Progenitor cell of endocrine pancreas (in vitro differentiated cells): ENCODE measurements around the gene AKT3. TPM values are rescaled to one million over a fixed set of nuclear protein-coding genes. Genes with fewer than 3 reads are reported as not detected.

Experiments
- DNase-seq: peaks from one replicate; pipeline ENCODE4 v3.0.0; 2021; ENCODE audit warnings: low spot score; ENCODE audit not compliant: unreplicated experiment
- H3K27ac Mint-ChIP-seq: 2 replicates; pipeline ENCODE4 v1.8.0; 2021; ENCODE audit warnings: mild to moderate bottlenecking, moderate library complexity, mixed read lengths
- H3K27me3 Mint-ChIP-seq: 2 replicates; pipeline ENCODE4 v1.8.0; 2021; ENCODE audit warnings: mixed read lengths
- H3K36me3 Mint-ChIP-seq: 2 replicates; pipeline ENCODE4 v1.8.0; 2022; ENCODE audit warnings: mixed read lengths; ENCODE audit not compliant: insufficient read depth
- H3K4me1 Mint-ChIP-seq: 2 replicates; pipeline ENCODE4 v1.8.0; 2021; ENCODE audit warnings: low read depth, mixed read lengths
- H3K4me3 Mint-ChIP-seq: 2 replicates; pipeline ENCODE4 v1.8.0; 2021; ENCODE audit warnings: low read depth, mild to moderate bottlenecking, moderate library complexity, mixed read lengths
- H3K9me3 Mint-ChIP-seq: 2 replicates; pipeline ENCODE4 v1.8.0; 2021; ENCODE audit warnings: low read depth, mixed read lengths
- CTCF ChIP-seq: fragments of 200-600 bp; sonication (generic); IDR thresholded peaks from one replicate; pipeline ENCODE4 v1.5.0; 2021; ENCODE audit warnings: antibody characterized with exemption, mild to moderate bottlenecking; ENCODE audit not compliant: unreplicated experiment
- total RNA-seq: library from RNA; stranded (reverse); gene quantifications from 2 replicates; pipeline ENCODE4 v1.2.1, GENCODE V29; 2021

Gene AKT3
- total RNA-seq, 1 donor from 2014 or later, result 45.5 TPM

- no peak for DNase-seq
- TF ChIP-seq CTCF, result no peak
- Mint-ChIP-seq H3K4me3 (no peak overlapping the region), H3K36me3 (no peaks in the 10 kb centered on the region), H3K27ac (no peak overlapping the region), H3K27me3 (no peaks in the 10 kb centered on the region), H3K9me3 (no peaks in the 10 kb centered on the region), H3K4me1 (peaks cover 1% of the 10 kb centered on the region)
Observed at GRCh38 chr1:243763806-243764205, 86.2 kb downstream of the AKT3 start.

- no peak overlapping the region for H3K4me3 Mint-ChIP-seq
- H3K36me3 Mint-ChIP-seq, result no peaks in the 10 kb centered on the region
- H3K27ac Mint-ChIP-seq, result no peak overlapping the region
- no peak for DNase-seq
- TF ChIP-seq CTCF, result no peak
- no peaks in the 10 kb centered on the region for H3K27me3 Mint-ChIP-seq
- no peaks in the 10 kb centered on the region for H3K9me3 Mint-ChIP-seq
- H3K4me1 Mint-ChIP-seq, result peaks cover 1% of the 10 kb centered on the region
Observed at GRCh38 chr1:243758647-243759046, 91.4 kb downstream of the AKT3 start.

GRCh38 chr1:243756529-243756928, 93.5 kb downstream of the AKT3 start:
- Mint-ChIP-seq H3K9me3 (no peaks in the 10 kb centered on the region), H3K27ac (no peak overlapping the region), H3K27me3 (no peaks in the 10 kb centered on the region), H3K4me3 (no peak overlapping the region), H3K36me3 (no peaks in the 10 kb centered on the region), H3K4me1 (no peaks in the 10 kb centered on the region)
- no peak for TF ChIP-seq CTCF
- no peak for DNase-seq

- DNase-seq, result no peak
- H3K36me3 Mint-ChIP-seq, result no peaks in the 10 kb centered on the region
- peaks cover 1% of the 10 kb centered on the region for H3K4me1 Mint-ChIP-seq
- no peak for TF ChIP-seq CTCF
- H3K27ac Mint-ChIP-seq, result no peak overlapping the region
- H3K9me3 Mint-ChIP-seq, result no peaks in the 10 kb centered on the region
- no peak overlapping the region for H3K4me3 Mint-ChIP-seq
- H3K27me3 Mint-ChIP-seq, result no peaks in the 10 kb centered on the region
Observed at GRCh38 chr1:243754348-243754747, 95.7 kb downstream of the AKT3 start.

- TF ChIP-seq CTCF, result no peak
- H3K4me1 Mint-ChIP-seq, result peaks cover 3% of the 10 kb centered on the region
- H3K36me3 Mint-ChIP-seq, result no peaks in the 10 kb centered on the region
- no peak overlapping the region for H3K27ac Mint-ChIP-seq
- H3K9me3 Mint-ChIP-seq, result no peaks in the 10 kb centered on the region
- H3K27me3 Mint-ChIP-seq, result no peaks in the 10 kb centered on the region
- H3K4me3 Mint-ChIP-seq, result no peak overlapping the region
- DNase-seq, result no peak
Observed at GRCh38 chr1:243751506-243751905, 98.5 kb downstream of the AKT3 start.
